Kidney (tissue), 14 donors: Measurements from ENCODE around the gene LRRC8E. TPM values are rescaled to one million over a fixed set of nuclear protein-coding genes. Genes with fewer than 3 reads are reported as not detected.

ENCODE experiments used
- DNase-seq, 5 donors: peaks; one replicate each; pipeline ENCODE4 v3.0.0-alpha.2; 2013 to 2020
- FAIRE-seq: peaks from 2 replicates; lab custom pipeline; 2012; peaks lifted over from hg19 to GRCh38; lab: Jason Lieb, UNC
- H3K27ac ChIP-seq, 2 donors: one replicate each; pipeline ENCODE4 v1.7.0; 2013; ENCODE audit warnings: low read depth in 2 of 2, low read length in 2 of 2, inconsistent platforms in 1 of 2
- H3K27me3 ChIP-seq: one replicate; pipeline ENCODE4 v1.7.1; 2013; ENCODE audit warnings: low read length, inconsistent platforms; ENCODE audit not compliant: control insufficient read depth, insufficient read depth
- H3K36me3 ChIP-seq, 3 donors: one replicate each; pipeline versions ENCODE4 v1.7.0 to v1.7.1; 2013; ENCODE audit warnings: low read length in 3 of 3, control low read depth in 1 of 3, inconsistent platforms in 1 of 3; ENCODE audit not compliant: insufficient read depth in 3 of 3, control insufficient read depth in 2 of 3
- H3K4me1 ChIP-seq, 3 donors: one replicate each; pipeline versions ENCODE4 v1.7.0 to v1.7.1; 2013; ENCODE audit warnings: low read length in 3 of 3, inconsistent platforms in 1 of 3, low read depth in 1 of 3; ENCODE audit not compliant: control insufficient read depth in 2 of 3, insufficient read depth in 2 of 3
- H3K4me3 ChIP-seq, 3 donors: one replicate each; pipeline versions ENCODE4 v1.7.0 to v1.8.1; 2013; ENCODE audit warnings: low read length in 3 of 3, control low read depth in 1 of 3, inconsistent platforms in 1 of 3
- H3K9ac ChIP-seq, 3 donors: one replicate each; pipeline versions ENCODE4 v1.7.0 to v1.7.1; 2013; ENCODE audit warnings: low read length in 3 of 3, control low read depth in 1 of 3, inconsistent platforms in 1 of 3
- H3K9me3 ChIP-seq, 3 donors: one replicate each; pipeline versions ENCODE4 v1.7.0 to v1.7.1; 2013; ENCODE audit warnings: low read length in 3 of 3, control low read depth in 1 of 3, inconsistent platforms in 1 of 3; ENCODE audit not compliant: control insufficient read depth in 2 of 3, insufficient read depth in 1 of 3
- intact Hi-C: fragments of 100-400 bp; cut with DNase I; formaldehyde crosslinking; loops from one replicate; pipeline ENCODE4 v1.11.1; 2022
- polyA plus RNA-seq: library from polyadenylated mRNA; stranded (reverse); fragments of 350-450 nt; fragmentation: Illumina TruSeq; extraction: RNeasy Lipid Tissue Mini Kit (QIAGEN cat#74804); gene quantifications from one replicate; pipeline ENCODE4 v1.2.3, GENCODE V29; 2014; ENCODE audit warnings: low read depth, low replicate concordance; ENCODE audit not compliant: insufficient read depth
- total RNA-seq: library from RNA; stranded (reverse); fragmentation: NEBNext Ultra II Directional; extraction: Animal tissue kit (Norgen Biotek cat#: 25700); gene quantifications from one replicate; pipeline ENCODE4 v1.2.1, GENCODE V29; 2021
- TF ChIP-seq, protein P1 (sequence below): IDR thresholded peaks from 3 replicates; pipeline ENCODE4 v1.5.1; 2012; ENCODE audit warnings: mild to moderate bottlenecking, moderate library complexity, borderline replicate concordance; ENCODE audit not compliant: insufficient read depth; ENCODE audit errors: extremely low read depth
- donor health status: control.
- donor health status: control.
- donor health status: control.
- donor health status: control.
- donor health status: control.
- donor health status: DM: yes; HTN: yes; CAD: no.
- donor health status: Normal renal cell carcinoma (clear cell type).

LRRC8E gene
- total and polyA plus RNA-seq, 2 donors from 2014 or later: 2.2 to 9.1 TPM

DNA sequence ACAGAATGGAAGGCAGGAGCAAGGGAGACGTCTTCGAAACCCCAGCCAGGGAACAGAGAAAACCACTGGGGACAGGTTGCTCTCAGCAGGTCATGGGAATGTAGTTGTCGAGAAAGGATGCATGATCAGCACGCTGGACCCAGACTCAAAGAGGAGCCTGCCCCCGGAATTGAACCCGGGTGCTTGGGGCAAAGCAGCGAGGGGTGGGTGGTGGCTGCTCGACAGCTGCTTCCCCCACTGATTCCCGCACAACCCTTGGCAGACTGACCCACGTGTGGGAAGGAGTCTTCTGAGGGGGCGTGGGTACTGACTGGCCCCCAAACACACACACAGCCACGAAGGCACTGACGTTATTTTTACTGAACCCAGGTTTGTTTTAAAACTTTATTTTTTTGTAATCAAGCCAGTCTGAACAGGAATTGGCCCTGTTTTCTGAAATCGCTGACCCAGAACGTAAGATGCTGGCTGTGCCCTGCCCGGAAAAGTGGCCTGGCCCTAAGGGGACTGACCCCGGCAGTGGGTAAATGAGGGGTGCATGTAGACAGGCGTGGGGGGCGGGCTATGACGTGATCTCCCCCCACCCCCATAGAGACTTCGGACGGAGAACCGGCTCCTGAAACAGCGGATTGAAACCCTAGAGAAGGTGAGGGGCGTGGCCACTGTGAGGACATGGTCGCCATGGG lies 32.7 kb upstream of the LRRC8E start:
- Histone ChIP-seq H3K4me1 (no peaks in the 10 kb centered on the region), H3K4me3 (no peak overlapping the region), H3K27ac (no peak overlapping the region), H3K36me3 (no peaks in the 10 kb centered on the region), H3K9me3 (no peaks in the 10 kb centered on the region), H3K27me3 (no peaks in the 10 kb centered on the region), H3K9ac (no peak overlapping the region)
- FAIRE-seq (no peak), DNase-seq (no peak)
- intact Hi-C loops: no loop called here
- TF ChIP-seq, protein P1, sequence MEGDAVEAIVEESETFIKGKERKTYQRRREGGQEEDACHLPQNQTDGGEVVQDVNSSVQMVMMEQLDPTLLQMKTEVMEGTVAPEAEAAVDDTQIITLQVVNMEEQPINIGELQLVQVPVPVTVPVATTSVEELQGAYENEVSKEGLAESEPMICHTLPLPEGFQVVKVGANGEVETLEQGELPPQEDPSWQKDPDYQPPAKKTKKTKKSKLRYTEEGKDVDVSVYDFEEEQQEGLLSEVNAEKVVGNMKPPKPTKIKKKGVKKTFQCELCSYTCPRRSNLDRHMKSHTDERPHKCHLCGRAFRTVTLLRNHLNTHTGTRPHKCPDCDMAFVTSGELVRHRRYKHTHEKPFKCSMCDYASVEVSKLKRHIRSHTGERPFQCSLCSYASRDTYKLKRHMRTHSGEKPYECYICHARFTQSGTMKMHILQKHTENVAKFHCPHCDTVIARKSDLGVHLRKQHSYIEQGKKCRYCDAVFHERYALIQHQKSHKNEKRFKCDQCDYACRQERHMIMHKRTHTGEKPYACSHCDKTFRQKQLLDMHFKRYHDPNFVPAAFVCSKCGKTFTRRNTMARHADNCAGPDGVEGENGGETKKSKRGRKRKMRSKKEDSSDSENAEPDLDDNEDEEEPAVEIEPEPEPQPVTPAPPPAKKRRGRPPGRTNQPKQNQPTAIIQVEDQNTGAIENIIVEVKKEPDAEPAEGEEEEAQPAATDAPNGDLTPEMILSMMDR: no peak

DNA sequence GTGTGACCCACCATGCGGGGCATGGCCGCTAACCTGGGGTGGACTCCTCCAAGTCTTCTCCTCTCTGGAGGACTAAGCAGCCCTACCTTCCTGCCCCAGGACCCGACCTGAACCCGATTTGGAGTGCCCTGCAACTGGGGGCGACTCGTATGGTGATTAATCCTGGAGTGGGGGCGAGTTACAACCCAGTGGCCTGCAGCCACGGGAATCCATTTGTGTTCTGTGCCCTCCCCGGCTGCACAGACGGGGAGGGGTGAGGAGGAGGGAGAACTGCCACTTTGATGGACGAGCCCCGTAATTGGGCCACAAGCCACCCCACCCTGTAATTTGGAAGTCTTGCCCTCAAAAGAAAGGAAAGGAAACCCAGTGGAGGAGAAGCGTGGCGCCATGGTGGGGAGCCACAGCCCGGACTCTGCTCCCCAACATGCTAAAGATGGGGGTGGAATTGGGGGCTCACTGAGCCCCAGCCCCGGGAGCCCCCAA lies 32.2 kb upstream of the LRRC8E start:
- no peaks in the 10 kb centered on the region for H3K4me1 ChIP-seq
- DNase-seq (no peak), FAIRE-seq (no peak)
- no peak overlapping the region for H3K4me3 ChIP-seq
- no peak overlapping the region for H3K9ac ChIP-seq
- no peaks in the 10 kb centered on the region for H3K36me3 ChIP-seq
- no peaks in the 10 kb centered on the region for H3K27me3 ChIP-seq
- no peak overlapping the region for H3K27ac ChIP-seq
- no peaks in the 10 kb centered on the region for H3K9me3 ChIP-seq
- TF ChIP-seq, protein P1: no peak
- intact Hi-C loops: no loop called here

DNA sequence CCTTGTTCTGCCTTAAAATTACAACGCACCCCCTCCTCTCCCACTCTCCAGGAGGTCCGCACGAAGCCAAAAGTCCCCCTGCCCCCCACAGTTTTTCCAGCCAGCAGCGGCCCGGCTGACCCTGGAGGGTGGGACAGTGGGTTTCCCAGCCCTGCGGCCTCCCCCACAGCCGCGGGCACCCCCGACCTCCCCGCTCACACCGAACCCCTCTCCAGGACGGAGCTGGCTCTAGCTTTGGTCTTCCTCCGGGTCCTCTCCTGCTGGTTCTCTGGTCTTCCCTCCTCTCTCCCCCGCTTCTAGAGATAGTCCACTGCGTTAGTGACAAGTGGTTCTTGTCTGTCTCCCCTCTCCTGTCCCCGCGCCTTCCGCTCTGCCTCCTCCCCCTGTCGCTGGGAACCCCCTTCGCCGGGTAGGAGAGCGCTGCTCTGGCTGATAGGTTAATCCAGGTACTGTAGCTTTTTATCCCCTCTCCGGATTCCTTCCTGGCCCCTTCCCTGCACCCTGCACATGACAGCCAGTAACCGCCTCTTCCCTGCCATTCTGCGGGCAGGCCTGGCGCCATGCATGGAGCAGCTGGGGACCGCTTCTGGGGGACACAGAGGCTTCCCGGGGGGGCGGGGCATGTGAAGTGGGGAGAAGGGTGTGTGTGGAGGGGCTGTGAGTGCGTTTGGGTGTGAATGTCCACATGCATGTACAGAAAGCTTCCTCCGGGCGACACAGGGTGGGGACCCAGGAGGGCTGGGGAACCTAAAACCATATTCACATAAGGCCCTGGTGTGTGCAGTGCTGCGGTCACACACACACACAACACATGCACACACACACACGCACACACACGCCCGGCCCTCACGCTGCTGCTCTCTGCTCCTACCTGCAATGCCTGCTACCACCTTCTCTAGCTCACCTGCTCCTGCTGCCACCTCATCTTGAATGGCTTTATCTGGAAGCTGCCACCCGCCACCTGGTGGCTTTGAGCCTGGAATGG lies 31.3 kb upstream of the LRRC8E start:
- Histone ChIP-seq H3K27ac (no peak overlapping the region), H3K4me3 (no peak overlapping the region), H3K9ac (no peak overlapping the region), H3K27me3 (no peaks in the 10 kb centered on the region), H3K9me3 (no peaks in the 10 kb centered on the region), H3K36me3 (no peaks in the 10 kb centered on the region), H3K4me1 (peaks cover 0 to under 1% (median 0%) of the 10 kb centered on the region in 3 donors)
- TF ChIP-seq, protein P1: no peak
- DNase-seq: peak in 1 of 5 donors; percentile 31
- intact Hi-C loops: no loop called here
- FAIRE-seq: no peak
